OCI-LY1 (cell line): ENCODE results near the gene SLC25A26.
A peak's percentile ranks its signal among the peaks of the same experiment; 100 is the strongest.

Experiments
- H2AFZ ChIP-seq: fragments of 200-600 bp; sonication (generic), shearing (Covaris generic); 2 replicates; pipeline ENCODE4 v1.6.0; 2014; ENCODE audit warnings: antibody characterized with exemption, mild to moderate bottlenecking, low read length
- H3F3A ChIP-seq: fragments of 200-600 bp; sonication (generic), shearing (Covaris generic); 2 replicates; pipeline ENCODE4 v1.6.0; 2014; ENCODE audit warnings: mild to moderate bottlenecking, antibody characterized with exemption, low read length, moderate library complexity; ENCODE audit not compliant: insufficient read depth
- H3K27ac ChIP-seq: fragments of 200-600 bp; sonication (generic); 2 replicates; pipeline ENCODE4 v1.5.1; 2014; ENCODE audit warnings: low read length, mixed run types, mild to moderate bottlenecking, low read depth; ENCODE audit not compliant: poor library complexity, severe bottlenecking
- H3K27me3 ChIP-seq: fragments of 200-600 bp; sonication (generic); 2 replicates; pipeline ENCODE4 v1.6.0; 2014; ENCODE audit warnings: antibody characterized with exemption, mild to moderate bottlenecking, low read length, moderate library complexity; ENCODE audit not compliant: insufficient read depth
- H3K36me3 ChIP-seq: fragments of 200-600 bp; sonication (generic); 2 replicates; pipeline ENCODE4 v1.6.1; 2014; ENCODE audit warnings: mild to moderate bottlenecking, antibody characterized with exemption, low read length, moderate library complexity, mixed read lengths; ENCODE audit not compliant: insufficient read depth
- H3K4me1 ChIP-seq: fragments of 200-600 bp; sonication (generic); 2 replicates; pipeline ENCODE4 v1.5.1; 2014; ENCODE audit warnings: mild to moderate bottlenecking, low read length, moderate library complexity; ENCODE audit not compliant: insufficient read depth, severe bottlenecking
- H3K4me2 ChIP-seq: fragments of 200-600 bp; sonication (generic), shearing (Covaris generic); 2 replicates; pipeline ENCODE4 v1.6.1; 2014; ENCODE audit warnings: low read length
- H3K4me3 ChIP-seq: fragments of 200-600 bp; sonication (generic); 2 replicates; pipeline ENCODE4 v1.5.1; 2014; ENCODE audit warnings: low read length, low read depth, mild to moderate bottlenecking, mixed read lengths; ENCODE audit not compliant: poor library complexity, severe bottlenecking
- H3K79me2 ChIP-seq: fragments of 200-600 bp; shearing (Covaris generic); 2 replicates; pipeline ENCODE4 v1.6.1; 2016; ENCODE audit warnings: mixed run types, low read length, mixed read lengths; ENCODE audit not compliant: insufficient read depth
- H3K9ac ChIP-seq: fragments of 200-600 bp; sonication (generic), shearing (Covaris generic); 2 replicates; pipeline ENCODE4 v1.6.1; 2014; ENCODE audit warnings: mild to moderate bottlenecking, low read length, mixed read lengths
- H3K9me2 ChIP-seq: fragments of 200-600 bp; sonication (generic), shearing (Covaris generic); 2 replicates; pipeline ENCODE4 v1.6.1; 2014; ENCODE audit warnings: low read depth, mild to moderate bottlenecking, low read length, mixed read lengths
- H3K9me3 ChIP-seq: fragments of 200-600 bp; shearing (Covaris generic); 2 replicates; pipeline ENCODE4 v1.6.1; 2014; ENCODE audit warnings: low read length, mixed read lengths
- H4K20me1 ChIP-seq: fragments of 200-600 bp; sonication (generic), shearing (Covaris generic); 2 replicates; pipeline ENCODE4 v1.6.0; 2016; ENCODE audit warnings: mild to moderate bottlenecking, low read length; ENCODE audit not compliant: insufficient read depth
- CTCF ChIP-seq: fragments of 200-600 bp; sonication (generic), shearing (Covaris generic); IDR thresholded peaks from 2 replicates; pipeline ENCODE4 v1.5.1; 2017; ENCODE audit warnings: mild to moderate bottlenecking, antibody characterized with exemption, low read length, moderate library complexity, mixed read lengths
- EZH2 ChIP-seq: fragments of 200-600 bp; sonication (generic), shearing (Covaris generic); IDR thresholded peaks from 2 replicates; pipeline ENCODE4 v1.8.0; 2017; ENCODE audit warnings: borderline replicate concordance, mixed run types, mild to moderate bottlenecking, antibody characterized with exemption, low read length, moderate library complexity, mixed read lengths

Gene SLC25A26

GRCh38 chr3:66220602-66221377 lies at the start of gene SLC25A26:
TSS of gene SLC25A26 (plus strand) at chr3:66221001. CDS start at chr3:66221095, 94 bp downstream.
- TF ChIP-seq CTCF (no peak), EZH2 (no peak)
- no peak within 1 kb of the TSS for H3K27ac ChIP-seq

GRCh38 chr3:66172394-66172793 lies 48.4 kb upstream of the SLC25A26 start:
- Histone ChIP-seq H3K27me3 (no peaks in the 10 kb centered on the region), H3K9me3 (no peaks in the 10 kb centered on the region), H3K79me2 (no peaks in the 10 kb centered on the region), H3K4me3 (no peak overlapping the region), H3K4me2 (no peak overlapping the region), H3K27ac (no peak overlapping the region), H2AFZ (no peak overlapping the region), H3K4me1 (no peaks in the 10 kb centered on the region), H3F3A (no peaks in the 10 kb centered on the region), H3K36me3 (no peaks in the 10 kb centered on the region), H3K9ac (no peak overlapping the region), H4K20me1 (no peaks in the 10 kb centered on the region), H3K9me2 (no peaks in the 10 kb centered on the region)
- TF ChIP-seq CTCF = no peak
- no peak for TF ChIP-seq EZH2

More at GRCh38 chr3:66220602-66221377, at the start of gene SLC25A26:
- peaks cover 12% of the 10 kb centered on the region for H3K4me1 ChIP-seq
- H3F3A ChIP-seq = no peaks in the 10 kb centered on the region
- 0 out of 2 replicates have a peak, but pooled peaks cover 5% of the 10 kb centered on the region for H3K79me2 ChIP-seq
- H3K9me2 ChIP-seq = no peaks in the 10 kb centered on the region
- H3K36me3 ChIP-seq = peaks cover 11% of the 10 kb centered on the region
- peak within 1 kb of the TSS; percentile 79 for H3K4me2 ChIP-seq
- H2AFZ ChIP-seq = peak within 1 kb of the TSS; percentile 93
- no peaks in the 10 kb centered on the region for H3K9me3 ChIP-seq
- H3K4me3 ChIP-seq = peak within 1 kb of the TSS; percentile 79
- peak within 1 kb of the TSS; percentile 64 for H3K9ac ChIP-seq
- no peaks in the 10 kb centered on the region for H4K20me1 ChIP-seq
- no peaks in the 10 kb centered on the region for H3K27me3 ChIP-seq

GRCh38 chr3:66177026-66177425 lies 43.8 kb upstream of the SLC25A26 start:
- Histone ChIP-seq H3K27me3 (no peaks in the 10 kb centered on the region), H3K36me3 (no peaks in the 10 kb centered on the region), H3K4me1 (no peaks in the 10 kb centered on the region), H3K4me2 (no peak overlapping the region), H2AFZ (no peak overlapping the region), H3K9ac (no peak overlapping the region), H3K4me3 (no peak overlapping the region), H3K9me3 (no peaks in the 10 kb centered on the region), H3K79me2 (no peaks in the 10 kb centered on the region), H3F3A (no peaks in the 10 kb centered on the region), H3K27ac (no peak overlapping the region), H4K20me1 (no peaks in the 10 kb centered on the region), H3K9me2 (no peaks in the 10 kb centered on the region)
- TF ChIP-seq EZH2 (no peak), CTCF (no peak)
